ENCODE results near the gene DDTL.
A peak's percentile ranks its signal among the peaks of the same experiment; 100 is the strongest.

The DDTL gene

DNA sequence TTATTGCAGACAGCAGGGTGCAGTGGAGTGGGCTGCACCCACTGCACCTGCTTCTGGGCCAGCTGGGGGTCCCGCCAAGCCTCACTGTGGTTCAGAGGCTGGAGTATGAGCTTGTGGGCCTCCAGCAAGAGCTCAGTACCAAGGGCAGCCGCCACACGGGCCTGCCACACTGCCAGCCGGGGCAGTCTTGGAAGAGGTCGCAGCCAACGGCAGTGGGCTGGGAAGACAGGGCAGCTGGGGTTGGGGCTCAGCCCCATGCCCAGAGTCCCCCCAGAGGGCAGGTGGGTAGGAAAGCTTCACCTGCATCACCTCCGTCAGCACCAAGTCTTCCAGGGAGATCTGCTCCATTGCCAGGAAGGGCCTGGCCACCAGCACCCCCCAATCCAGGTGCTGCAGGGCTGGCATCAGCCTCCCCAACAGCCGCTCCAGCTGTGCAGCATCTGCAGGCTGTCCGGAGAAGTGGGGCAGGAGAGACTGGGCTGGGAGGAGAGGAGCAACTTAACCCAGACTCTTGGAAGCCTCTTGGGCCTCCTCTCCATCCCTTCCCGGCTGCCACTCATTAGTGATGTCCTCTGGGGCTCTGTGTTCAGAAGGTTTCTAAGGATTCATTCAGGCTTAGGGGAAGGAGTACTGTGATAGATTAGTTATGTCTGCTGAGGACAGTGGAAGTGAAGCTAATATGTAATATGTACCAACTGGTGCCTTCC lies 39.7 kb downstream of the DDTL start:
- DNase-seq (ENCODE audit: low spot score) = no peak

DNA sequence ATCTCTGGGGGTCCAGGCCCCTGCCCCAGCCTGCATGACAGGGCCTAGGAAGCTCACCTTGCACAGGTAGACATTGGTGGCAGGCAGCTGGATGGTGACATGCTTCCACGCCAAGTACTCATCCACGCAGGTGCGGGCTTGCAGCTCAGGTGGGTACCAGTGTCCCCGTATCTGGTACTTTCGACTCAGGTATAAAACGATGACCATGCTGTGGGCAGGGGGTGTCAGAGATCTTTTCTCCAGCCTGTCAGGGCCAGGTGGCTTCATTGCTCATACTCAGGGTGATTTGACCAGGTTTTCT lies 40.2 kb downstream of the DDTL start:
- no peak for DNase-seq (ENCODE audit: low spot score)

DNA sequence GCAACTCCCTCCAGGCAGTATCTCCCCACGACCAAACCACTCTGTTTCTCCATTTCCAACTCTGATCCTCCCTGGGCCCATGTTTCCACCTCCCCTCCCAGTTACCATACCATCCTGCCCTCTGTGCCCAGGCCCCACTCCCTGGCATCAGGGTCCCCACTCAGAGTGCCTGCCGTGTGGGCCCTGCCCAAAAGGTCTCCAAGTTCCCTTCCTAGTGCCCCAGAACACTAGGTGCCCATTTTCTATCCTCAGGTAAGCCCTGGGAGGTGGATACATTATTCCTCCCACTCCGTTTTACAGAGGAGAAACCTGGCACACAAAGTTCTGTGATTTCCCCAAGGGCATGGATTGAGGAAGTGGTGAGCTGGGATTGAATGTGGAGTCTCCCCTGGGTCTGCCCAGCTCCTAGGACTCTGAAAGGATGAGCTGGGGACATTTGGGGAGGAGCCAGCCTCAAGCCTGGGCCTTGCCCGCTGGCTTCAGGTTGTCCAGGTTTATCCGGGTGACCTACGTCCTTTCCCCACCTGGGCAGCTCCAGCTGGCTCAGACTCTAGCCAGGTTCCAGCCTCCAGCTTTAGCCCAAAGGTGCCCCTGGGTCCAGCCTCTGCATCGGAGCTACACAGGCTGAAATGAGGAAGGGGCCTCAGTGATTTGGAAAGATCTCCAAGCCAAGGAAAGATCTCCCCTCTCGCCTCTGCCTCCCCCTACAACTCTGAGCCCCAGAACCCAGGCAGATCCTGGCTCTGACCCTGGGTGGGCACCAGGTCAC lies 40.7 kb downstream of the DDTL start:
- no peak for DNase-seq (ENCODE audit: low spot score)

DNA sequence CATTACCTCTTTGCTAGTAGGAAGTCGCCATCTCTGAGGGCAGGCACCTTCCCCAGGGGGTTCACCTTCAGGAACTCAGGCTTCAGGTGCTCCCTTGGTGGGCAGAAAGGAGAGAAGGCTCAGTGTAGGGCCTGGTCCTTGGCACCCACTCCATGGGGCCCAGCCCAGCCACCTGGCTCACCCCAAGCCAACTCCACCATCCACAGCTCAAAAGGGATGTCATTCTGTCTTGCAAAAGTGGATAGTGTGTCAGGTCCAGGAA lies 41.3 kb downstream of the DDTL start:
- no peak for DNase-seq (ENCODE audit: low spot score)

DNA sequence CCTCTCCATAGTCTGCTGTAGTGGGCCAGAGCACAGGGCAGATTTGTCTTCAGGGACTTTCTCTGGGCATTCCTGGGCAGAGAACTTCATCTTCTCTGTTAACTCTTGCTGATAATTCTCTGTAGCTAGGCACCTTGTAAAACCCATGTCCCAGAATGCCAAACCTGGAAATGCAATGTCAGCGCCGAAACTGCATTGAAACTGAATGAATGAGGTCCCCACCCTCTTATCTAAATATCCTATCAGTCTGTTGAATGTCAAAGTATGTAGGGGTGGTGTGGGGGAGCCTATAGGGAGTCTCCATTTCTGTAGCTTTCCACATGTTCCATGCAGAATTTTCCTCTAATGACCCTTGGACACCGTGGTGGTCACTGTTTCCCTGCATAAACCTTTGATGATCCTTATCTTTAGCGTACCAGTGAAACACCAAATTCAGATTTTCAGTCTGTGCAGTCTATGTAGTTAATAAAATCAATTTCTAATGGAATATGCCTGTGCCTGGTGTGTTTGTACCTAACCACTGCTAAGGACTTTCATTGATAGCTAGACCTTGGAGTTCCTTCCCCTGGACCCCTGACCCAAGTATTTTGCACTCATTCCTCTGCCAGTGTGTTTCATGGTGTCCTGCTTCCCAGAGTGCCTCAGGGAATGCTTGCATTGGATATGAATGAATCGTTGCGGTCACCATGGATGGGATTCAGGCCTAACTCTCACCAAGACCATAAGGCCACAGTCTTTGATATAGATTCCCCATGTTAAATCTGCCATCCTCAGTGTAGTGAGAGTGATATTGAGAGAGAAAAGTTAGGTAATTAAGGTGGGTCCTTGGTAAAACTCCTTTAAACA lies 41.9 kb downstream of the DDTL start:
- DNase-seq (ENCODE audit: low spot score) = no peak

DNA sequence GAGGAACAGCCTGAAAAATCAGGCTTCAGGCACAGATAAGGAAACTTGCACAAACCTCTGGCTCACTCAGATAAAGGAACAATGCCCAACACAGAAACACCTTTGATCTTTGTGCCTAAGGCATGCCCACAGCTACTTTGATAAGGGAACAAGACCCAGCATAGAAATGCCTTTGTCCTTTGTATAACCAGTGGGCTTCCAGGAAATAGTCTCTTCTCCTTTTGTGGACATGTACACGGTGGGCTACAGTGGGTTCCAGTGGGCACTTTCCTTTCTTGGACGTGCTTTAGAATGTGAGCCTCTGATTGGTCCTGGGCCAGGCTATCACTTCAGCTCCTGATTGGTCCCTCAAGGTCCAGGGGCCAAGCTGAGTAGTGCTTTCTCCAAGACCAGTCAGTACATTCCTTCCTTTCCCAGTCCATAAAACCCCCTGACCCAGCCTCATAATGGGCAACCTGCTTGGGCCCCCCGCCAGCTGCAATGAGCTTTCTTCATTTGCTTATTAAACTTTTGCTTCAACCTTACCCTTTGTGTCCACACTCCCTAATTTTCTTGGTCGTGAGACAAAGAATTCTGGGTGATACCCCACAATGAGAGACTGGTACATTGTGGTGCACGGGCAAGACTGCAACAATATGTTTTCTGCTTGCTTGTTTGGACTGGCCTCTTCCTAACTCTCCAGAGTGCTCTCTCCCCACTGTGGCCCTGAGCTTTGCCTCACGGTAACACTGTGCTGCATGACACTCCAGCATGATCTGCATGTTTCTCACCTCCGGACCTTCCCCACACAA lies 42.7 kb downstream of the DDTL start:
- no peak for DNase-seq (ENCODE audit: low spot score)

DNA sequence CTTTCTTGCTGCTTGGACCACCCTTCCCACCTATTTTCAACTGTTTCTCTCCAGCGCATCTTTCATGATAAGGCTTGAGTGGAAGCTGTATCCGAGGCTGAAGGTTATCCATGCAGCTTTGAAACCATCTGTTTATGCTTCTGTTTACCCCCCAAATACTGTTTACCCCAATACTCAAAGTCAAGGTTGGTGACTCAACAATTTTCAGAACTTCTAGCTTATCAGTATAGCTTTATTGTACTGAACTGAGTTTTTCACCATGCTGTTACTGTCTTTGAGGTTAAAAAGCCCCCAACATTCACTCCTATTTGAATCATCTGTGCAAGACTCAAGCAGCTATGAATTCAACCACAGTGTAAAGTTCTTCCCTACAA lies 43.3 kb downstream of the DDTL start:
- DNase-seq (ENCODE audit: low spot score) = no peak

DNA sequence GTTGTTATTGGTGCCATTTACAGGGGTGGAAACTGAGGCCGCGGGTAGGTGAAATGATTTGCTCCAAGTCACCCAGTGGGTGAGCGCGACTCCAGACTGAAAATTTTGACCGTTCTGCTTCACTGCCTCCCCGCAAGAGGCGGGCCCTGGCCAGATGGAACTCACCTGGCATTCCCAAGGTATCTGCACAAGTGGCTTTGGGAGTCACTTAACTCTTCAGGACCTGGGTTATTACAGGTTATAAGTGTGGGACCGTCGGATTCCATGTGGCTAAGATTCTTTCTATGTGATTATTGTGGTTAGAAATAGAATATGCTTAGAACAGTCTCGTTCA lies 45.0 kb downstream of the DDTL start:
- DNase-seq (ENCODE audit: low spot score) = peak; percentile 65

DNA sequence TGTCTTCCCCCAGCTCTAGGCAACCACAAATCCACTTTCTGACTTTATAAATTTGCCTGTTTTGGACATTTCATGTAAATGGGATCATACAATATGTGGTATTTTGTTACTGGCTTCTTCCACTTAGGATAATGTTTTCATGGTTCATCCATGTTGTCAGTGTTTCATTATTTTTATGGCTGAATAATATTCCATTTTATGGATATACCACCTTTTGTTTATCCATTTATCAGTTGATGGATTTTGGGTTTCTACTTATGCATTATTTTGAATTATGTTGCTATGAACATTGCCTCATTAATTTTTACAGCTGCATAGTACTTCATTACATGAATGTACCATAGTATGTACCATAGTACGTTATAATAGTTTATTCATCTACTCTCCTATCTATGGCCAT lies 49.5 kb downstream of the DDTL start:
- DNase-seq (ENCODE audit: low spot score) = no peak

DNA sequence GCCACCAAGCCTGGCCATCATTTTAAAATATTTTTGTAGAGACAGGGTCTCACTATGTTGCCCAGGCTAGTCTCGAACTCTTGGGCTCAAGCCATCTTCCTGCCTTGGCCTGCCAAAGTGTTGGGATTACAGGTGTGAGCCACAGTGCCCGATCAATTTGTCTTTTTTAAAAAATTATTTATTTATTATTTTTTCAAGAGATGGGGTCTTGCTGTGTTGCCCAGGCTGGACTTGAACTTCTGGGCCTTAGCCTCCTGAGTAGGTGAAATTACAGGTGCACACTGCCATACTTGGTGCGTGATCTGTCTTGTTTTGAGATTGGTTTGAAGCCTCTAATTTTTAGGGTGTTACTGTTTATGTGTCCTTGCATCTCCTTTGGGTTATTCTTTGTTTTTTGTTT lies 54.6 kb downstream of the DDTL start:
- DNase-seq (ENCODE audit: low spot score) = no peak
